GOT3 (cell line): ENCODE data around the gene RBM19.
"Not testable (repeated sequence)": the region's sequence is repeated elsewhere in the genome, so short reads cannot be mapped to it uniquely, and the experiment has no call there.

Source experiments
- DNase-seq: peaks from one replicate; lab custom pipeline; 2025; ENCODE audit warnings: mixed read lengths; lab: John Stamatoyannopoulos, UW

The RBM19 gene

DNA sequence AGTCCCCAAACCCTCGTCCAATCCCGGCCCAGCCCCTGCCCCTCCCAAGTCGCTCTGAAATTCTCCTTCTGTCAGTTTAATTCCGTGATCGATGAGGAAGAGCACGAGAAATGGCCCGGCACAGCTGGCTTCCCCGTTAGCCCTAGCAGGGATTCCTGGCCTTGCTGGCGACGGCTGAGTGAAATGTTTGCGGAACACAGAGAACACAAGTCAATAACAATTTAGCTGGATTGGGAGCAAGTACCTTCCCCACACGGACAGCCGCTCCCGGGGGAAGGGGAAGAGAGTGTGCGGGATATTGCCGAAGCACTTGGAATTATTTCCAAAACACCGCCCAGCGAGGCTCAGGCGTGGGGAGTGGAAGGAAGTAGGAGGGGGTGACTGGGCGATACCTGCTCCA, 134.6 kb downstream of the RBM19 start:
- no peak for DNase-seq

DNA sequence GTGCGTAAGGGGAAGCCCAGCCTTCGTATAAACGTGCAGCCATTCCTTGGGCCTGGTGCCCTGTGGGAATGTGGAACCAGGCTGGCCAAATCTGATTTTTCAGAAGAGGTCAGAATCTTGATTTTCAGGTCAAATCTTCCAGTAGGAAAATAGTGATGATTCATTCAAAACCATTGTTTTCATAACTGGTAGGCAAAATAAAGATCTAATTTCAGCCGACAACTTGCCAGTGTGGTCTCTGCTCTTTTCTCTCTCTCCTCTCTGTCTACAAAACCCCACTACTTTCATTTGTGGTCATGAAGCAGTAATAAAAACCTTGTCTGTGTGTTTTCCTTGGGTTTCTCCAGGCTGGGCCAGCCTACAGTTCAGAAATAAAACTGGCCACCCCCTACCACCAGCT, 135.1 kb downstream of the RBM19 start:
- no peak for DNase-seq

GRCh38 chr12:113829212-113829611, 136.9 kb downstream of the RBM19 start:
- no peak for DNase-seq

DNA sequence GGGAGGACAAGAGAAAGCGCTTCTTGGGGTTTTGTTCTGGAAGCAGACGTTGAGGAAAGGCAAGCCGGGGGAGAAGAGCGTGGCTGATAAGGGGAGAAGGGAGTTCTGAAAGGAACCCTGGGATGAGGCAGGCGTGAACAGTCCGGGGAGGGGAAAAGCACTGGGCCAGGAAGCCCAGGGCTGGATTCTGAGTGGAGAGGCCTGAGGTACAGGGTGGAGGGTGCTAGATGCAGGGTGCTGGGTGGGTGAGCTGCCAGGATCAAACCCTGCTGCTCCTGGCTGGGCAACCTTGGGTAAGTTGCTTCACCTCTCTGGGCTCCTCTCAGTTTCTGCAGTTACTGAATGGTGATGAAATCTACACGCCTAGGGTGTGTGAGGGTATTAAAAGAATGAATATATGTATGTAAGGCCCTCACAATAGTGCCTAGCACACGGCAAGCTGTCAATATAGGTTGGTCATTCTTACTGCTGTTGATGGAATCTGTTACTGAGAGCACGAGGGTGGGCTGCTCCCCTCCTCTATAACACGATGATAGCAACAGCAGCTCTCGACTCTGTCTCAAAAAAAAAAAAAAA, 138.5 kb downstream of the RBM19 start:
- no peak for DNase-seq

- DNase-seq: no peak
Observed at GRCh38 chr12:113826805-113827538, 139.2 kb downstream of the RBM19 start.

DNA sequence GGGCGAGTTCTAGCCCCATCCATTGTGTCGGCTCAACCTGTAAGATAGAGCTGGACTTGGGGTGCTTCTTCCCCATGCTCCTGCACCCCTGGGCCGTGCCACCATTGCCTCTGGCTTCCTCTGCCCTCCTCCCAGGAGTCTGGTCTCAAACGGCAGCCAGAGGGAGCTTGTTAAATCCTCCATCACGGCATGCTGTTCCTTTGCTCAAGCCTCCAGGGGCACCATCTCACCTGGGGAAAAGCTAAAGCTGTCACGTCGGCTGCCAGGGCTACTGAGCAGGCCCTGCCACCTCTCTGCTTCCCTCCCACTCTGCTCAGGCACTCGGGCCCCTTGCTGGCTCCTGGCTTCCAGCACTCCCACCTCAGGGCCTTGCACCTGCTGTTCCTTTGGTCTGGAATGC, 140.4 kb downstream of the RBM19 start:
- no peak for DNase-seq

GRCh38 chr12:113823816-113824215, 142.3 kb downstream of the RBM19 start:
- no peak for DNase-seq

DNA sequence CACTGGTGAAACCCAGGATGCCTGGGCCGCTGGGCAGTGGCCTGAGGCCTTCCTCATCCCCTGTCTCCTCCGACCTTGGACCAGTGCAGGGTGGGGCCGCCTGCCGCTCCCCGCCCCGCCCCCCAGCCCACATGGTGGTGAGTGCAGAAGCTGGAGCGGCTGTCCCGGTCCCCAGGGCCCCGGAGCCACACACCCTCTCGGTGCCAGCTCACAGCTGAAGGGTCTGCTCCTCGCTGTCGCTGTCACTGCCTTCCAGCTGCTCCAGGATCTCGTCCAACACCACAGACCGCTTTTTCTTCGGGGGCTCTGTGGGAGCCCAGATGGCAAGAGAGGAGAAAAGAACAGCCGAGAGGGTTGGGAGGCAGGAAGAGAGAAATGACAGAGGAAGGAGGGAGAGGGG, 143.1 kb downstream of the RBM19 start:
- no peak for DNase-seq

DNA sequence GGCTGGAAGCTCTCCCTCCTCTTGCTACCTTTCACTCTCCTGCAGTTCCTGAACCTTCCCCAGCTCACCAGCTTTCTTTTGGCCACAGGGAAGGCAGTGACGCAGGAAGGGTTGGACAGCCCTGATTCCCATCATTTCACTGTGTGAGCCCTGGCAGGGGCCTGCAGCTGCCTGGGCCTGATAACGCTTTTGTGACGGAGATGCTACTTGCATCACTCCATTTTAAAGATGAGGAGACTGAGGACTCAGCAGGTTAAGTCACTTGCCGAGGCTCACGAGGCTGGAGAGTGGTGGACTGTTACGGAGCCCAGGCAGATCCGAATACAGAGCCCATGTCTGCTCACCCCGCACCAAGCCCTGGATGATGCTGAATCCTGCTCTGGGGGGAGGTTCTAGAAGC, 145.3 kb downstream of the RBM19 start:
- DNase-seq: no peak

GRCh38 chr12:113820309-113820708, 145.8 kb downstream of the RBM19 start:
- DNase-seq: no peak

DNA sequence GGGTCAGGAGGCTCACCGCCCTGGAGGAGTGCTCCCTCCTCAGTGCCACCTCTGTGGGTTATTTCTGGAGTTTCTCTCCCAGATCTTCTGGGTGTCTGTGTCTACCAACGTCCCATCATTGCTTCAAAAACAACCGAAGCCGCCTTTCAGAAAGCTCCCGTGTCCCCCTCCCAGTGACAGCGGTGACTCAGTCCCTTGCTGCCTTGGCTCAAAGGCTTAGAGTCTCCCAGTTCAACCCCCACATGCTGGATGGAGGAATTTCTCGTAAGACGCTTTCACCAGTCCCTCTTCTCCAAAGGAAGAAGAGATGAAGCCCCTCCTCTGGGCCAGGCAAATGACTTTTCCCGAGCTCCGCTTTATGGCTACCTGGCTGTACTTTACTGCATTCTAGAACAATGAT, 146.6 kb downstream of the RBM19 start:
- no peak for DNase-seq

DNA sequence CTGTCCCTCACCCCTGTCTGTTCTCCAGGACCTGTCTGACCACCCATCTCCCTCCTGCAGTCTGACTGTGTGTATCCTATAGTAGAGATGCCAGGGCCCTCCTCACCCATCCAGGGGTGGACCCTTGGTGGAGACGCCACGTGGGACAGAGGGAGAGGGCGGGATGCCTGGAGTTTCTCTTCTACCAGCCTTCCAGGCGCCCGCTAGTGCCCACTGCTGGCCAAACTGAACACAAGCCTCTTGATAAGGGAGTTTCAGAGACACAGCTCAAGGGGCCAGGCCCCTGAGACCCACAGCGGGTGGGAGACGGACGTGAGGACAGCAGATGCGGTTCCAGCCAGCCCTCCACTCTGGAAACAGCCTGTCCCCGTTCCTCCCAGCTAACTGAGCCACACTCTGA, 147.3 kb downstream of the RBM19 start:
- no peak for DNase-seq

DNA sequence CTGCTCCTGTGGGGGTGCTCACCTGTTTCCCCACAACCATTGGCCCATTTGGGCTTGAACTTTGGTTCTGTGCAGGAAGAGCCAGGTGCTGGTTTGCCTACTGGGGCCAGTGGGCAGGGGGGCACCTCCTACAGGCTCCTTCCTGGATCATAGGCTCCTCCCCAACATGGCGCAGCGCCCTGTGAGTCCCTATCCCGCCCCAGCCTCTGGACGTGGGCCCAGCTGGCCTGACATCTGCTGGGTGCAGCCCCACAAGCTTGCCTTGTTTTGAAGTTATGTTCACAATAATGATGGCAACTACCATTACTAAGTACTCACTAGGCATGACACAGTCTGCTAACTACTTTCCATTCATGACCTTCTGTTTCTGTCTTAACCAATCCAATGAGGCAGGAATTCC, 147.8 kb downstream of the RBM19 start:
- no peak for DNase-seq

DNA sequence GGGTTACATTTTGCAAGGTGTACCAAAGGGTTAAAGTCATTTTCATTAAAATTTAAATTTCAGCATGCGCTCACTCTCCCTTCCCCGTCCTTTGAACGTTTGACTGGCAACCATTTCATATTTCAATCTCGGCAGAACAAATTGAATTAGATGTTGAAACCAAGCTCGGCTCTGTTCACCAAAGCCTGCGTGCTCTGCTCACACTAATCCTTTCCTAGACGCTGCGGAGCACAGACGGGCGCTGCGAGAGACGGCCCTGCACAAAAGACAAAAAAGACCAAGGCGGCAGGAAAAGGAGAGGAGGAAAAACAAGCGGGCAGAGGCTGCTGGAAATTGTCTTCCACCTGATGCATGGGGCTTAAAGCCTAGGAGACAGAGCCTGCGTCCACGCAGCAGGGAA, 149.3 kb downstream of the RBM19 start:
- DNase-seq: no peak

- DNase-seq: no peak
Observed at GRCh38 chr12:113815031-113815430, 151.1 kb downstream of the RBM19 start.

DNA sequence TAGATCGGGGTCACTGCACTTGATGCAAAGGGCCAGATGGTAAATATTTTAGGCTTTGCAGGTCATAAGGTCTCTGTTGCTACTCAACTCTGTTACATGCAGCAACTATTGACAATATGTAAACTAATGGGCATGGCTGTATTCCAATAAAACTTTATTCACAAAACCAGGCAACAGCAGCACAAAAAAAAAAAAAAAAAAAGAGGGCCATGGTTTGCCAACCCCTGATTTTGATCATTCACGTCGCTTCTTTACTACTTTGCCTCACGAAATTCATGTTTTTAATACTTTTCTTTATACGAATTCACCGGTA, 152.9 kb downstream of the RBM19 start:
- no peak for DNase-seq

DNA sequence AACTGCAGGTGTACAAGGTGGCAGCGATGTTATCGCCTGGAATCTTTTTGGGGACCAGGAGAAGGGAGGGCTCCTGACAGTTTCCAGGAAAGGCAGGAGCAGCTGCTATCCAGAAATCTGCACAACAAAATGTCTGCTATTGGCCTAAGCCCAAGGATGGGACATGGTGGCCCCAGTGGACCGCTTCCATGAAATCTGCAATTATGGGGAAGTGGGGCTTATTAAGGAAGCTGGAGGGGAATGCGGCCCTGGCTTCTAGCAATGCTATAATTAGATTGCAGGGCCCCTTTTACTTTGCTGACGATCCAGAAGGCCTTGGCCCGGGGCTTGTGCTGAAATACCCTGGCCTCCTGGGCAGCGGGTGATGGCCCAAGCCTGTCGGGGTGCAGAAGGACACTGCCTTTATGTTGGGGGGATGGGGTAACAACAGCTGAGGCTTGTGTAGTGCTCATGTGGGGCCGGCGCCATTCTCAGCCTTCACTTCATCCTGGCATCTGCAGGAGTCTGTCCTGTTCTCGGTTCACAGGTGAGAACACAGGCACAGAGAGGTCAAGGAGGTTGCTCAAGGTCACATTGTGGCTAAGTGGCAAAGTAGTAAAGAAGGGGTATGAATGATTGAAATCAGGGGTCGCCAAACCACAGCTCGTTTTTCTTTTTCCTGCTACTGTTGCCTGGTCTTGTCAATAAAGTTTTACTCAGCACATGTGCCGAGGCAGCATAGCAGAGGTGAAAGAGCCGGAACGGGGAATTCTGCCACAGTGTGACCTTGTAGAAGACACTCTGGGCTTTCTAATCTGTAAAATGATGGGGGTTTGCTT, 153.5 kb downstream of the RBM19 start:
- no peak for DNase-seq

DNA sequence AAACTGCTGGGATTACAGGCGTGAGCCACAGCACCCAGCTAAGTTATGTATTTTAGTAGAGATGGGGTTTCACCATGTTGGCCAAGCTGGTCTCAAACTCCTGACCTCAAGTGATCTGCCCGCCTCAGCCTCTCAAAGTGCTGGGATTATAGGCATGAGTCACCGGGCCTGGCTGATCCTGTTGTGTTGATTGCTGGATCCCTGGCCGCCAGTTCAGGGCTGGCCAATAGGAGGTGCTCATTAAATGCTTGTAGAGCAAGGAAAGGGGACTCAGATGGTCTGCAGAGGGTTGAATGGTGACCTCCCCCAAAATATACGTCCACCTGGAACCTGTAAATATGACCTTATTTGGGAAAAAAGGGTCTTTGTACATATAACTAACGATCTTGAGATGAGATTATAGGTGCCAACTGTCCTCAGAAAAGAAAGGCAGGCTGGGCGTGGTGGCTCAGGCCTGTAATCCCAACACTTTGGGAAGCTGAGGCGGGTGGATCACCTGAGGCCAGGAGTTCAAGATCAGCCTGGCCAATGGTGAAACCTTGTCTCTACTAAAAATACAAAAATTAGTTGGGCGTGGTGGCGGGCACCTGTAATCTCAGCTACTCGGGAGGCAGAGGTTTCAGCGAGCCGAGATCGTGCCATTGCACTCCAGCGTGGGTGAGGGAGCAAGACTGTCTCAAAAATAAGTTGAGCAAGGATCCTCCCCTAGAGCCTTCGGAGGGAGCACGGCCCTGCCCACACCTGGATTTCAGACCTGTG, 156.5 kb downstream of the RBM19 start:
- DNase-seq: not testable (repeated sequence)

DNA sequence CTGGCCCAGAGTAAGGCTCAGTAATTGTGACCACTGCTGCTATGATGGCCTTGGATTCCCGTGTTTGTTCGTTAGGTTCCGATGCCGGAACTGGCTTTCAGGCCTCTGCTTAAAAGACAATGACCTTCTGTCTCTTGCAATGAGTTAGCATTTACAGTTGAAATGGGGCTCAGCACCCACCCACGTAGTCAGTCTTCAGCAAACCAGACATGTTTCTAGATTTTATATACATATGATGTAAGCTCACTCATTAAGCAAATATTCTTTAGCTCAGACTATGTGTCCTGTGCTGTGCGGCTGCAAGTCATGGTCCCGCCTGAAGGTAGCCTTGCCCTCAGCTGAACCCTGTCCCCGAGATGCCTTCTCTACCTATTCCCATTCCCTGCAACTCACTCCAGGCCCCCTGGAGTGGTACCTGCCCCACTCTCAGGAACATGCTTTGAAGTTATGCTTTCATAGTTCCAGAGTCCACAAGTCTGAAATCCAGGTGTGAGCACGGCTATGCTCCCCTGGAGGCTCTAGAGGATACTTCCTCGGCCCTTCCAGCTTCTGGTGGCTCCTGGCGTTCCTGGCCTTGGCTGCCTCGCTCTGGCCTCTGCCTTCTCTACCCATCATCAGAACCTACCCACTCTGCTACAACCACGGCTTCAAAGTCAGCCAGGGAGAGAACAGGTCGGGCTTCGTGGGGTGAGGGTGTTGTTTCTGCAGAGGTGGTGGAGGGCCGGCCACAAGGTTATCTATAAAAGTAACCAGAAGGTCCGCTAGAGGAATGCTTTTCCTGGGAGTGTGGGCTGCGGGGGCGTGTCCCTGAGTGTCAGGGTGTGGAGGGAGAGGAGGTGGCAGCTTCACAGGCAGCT, 157.8 kb downstream of the RBM19 start:
- no peak for DNase-seq

DNA sequence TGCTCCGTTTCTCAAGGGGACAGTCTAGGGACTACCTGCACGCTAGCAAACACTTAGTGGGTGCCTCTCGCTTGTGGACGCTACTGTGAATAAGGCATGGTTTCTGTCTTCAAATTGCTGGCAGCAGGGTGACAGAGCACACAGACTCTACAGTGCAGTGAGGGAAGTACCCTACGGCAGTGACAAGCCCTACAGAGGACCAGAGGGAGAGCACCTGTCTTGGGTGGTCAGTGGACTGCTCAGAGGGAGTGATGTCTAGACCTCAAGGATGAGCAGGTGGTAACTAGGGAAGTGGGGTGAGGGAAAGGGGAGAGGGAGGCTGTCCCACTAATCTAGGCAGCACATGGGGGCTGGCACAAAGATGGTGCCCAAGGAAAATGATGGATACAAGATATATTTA, 160.5 kb downstream of the RBM19 start:
- no peak for DNase-seq

- DNase-seq: no peak
Observed at GRCh38 chr12:113804961-113805600, 161.0 kb downstream of the RBM19 start.
